Aorta (tissue), 5 donors: ENCODE results near the gene IL25. TPM values are rescaled to one million over a fixed set of nuclear protein-coding genes. Genes with fewer than 3 reads are reported as not detected.
A peak's percentile ranks its signal among the peaks of the same experiment; 100 is the strongest.

Experiments
- ATAC-seq: fragments of 200-7000 bp; cut with Tn5 transposase; one replicate; pipeline ENCODE4 v1.9.1; 2022; ENCODE audit warnings: moderate library complexity; ENCODE audit not compliant: low FRiP score
- DNase-seq, 2 donors: peaks; one replicate each; pipeline ENCODE4 v3.0.0-alpha.2; 2020
- H3K27ac ChIP-seq, 2 donors: one replicate each; pipeline ENCODE4 v1.5.1; 2013; ENCODE audit warnings: low read length in 2 of 2, mild to moderate bottlenecking in 2 of 2, moderate library complexity in 2 of 2, control low read depth in 1 of 2, inconsistent platforms in 1 of 2, low read depth in 1 of 2
- H3K27me3 ChIP-seq, 2 donors: one replicate each; pipeline ENCODE4 v1.6.1; 2013; ENCODE audit warnings: control low read depth in 1 of 2, low read length in 1 of 2, mild to moderate bottlenecking in 1 of 2, moderate library complexity in 1 of 2; ENCODE audit not compliant: insufficient read depth in 2 of 2, control insufficient read depth in 1 of 2
- H3K36me3 ChIP-seq, 2 donors: one replicate each; pipeline ENCODE4 v1.6.1; 2013; ENCODE audit warnings: control low read depth in 1 of 2, low read length in 1 of 2, mild to moderate bottlenecking in 1 of 2; ENCODE audit not compliant: insufficient read depth in 2 of 2, control insufficient read depth in 1 of 2
- H3K4me1 ChIP-seq, 2 donors: one replicate each; pipeline ENCODE4 v1.6.1; 2013; ENCODE audit warnings: low read length in 2 of 2, control low read depth in 1 of 2, mild to moderate bottlenecking in 1 of 2, moderate library complexity in 1 of 2; ENCODE audit not compliant: insufficient read depth in 2 of 2, control insufficient read depth in 1 of 2
- H3K4me3 ChIP-seq, 2 donors: one replicate each; pipeline ENCODE4 v1.5.1; 2013; ENCODE audit warnings: low read length in 2 of 2, control low read depth in 1 of 2, mild to moderate bottlenecking in 1 of 2
- H3K9me3 ChIP-seq: one replicate; pipeline ENCODE4 v1.6.1; 2013; ENCODE audit warnings: mild to moderate bottlenecking, low read length; ENCODE audit not compliant: control insufficient read depth
- WGBS, 2 donors: extraction: QIAGEN DNeasy Blood & Tissue Kit; methylation state at CpG; one replicate each; pipeline ENCODE4 v1.1.7; 2013; 5-methylcytosine and 5-hydroxymethylcytosine counted together
- intact Hi-C, 2 donors: fragments of 100-400 bp; cut with DNase I; formaldehyde crosslinking; loops; one replicate each; pipeline versions ENCODE4 v1.14.2 to v1.15.0; 2022
- polyA plus RNA-seq, 2 donors: library from polyadenylated mRNA; stranded (reverse); fragments of 200-250 nt; gene quantifications; one replicate each; pipeline ENCODE4 v1.2.3, GENCODE V29; 2013
- total RNA-seq, 2 donors: library from RNA; stranded (reverse); fragmentation: NEBNext Ultra II Directional; extraction: Animal tissue kit (Norgen Biotek cat#: 25700); gene quantifications; one replicate each; pipeline ENCODE4 v1.2.1, GENCODE V29; 2021
- donor health status: healthy with polysubstance abuse.
- donor health status: Bipolar disorder and iron deficiency.
- donor health status: DM: no; HTN: no; CAD: no.
- donor health status: DM: no; HTN: no; CAD: no.
- donor health status: DM: yes; HTN: yes; CAD: no.

The IL25 gene
- total and polyA plus RNA-seq, 4 donors: not detected

GRCh38 chr14:23358553-23359166, 13.9 kb upstream of the IL25 start:
- no peak overlapping the region for H3K4me3 ChIP-seq
- no peaks in the 10 kb centered on the region for H3K27me3 ChIP-seq
- 85 to 89% methylated on average over 12 of the region's 12 CpGs for WGBS, 2 donors
- H3K36me3 ChIP-seq: peaks cover 0 to 3% of the 10 kb centered on the region in 2 donors
- intact Hi-C loops: loop anchor here in 1 of 2 donors (10.0 kb wide), 1 partner anchor 106 kb away; the partner anchor contains the start of gene NGDN
- DNase-seq (peak in 1 of 2 donors; percentile 53), ATAC-seq (no peak)
- H3K4me1 ChIP-seq: no peaks in the 10 kb centered on the region
- no peaks in the 10 kb centered on the region for H3K9me3 ChIP-seq
- no peak overlapping the region for H3K27ac ChIP-seq

- Histone ChIP-seq H3K9me3 (no peaks in the 10 kb centered on the region), H3K27me3 (no peaks in the 10 kb centered on the region), H3K4me3 (no peak overlapping the region), H3K4me1 (no peaks in the 10 kb centered on the region), H3K27ac (no peak overlapping the region), H3K36me3 (peaks cover 0 to 3% of the 10 kb centered on the region in 2 donors)
- WGBS, 2 donors: 82 to 83% methylated on average over 10 to 11 of the region's 11 CpGs
- peak in 1 of 2 donors; percentile 39 for DNase-seq
- intact Hi-C loops: loop anchor here in 1 of 2 donors (10.0 kb wide), 1 partner anchor 106 kb away; the partner anchor contains the start of gene NGDN
- ATAC-seq: no peak
These were observed 13.4 kb upstream of the IL25 start for GRCh38 chr14:23359167-23359626.

GRCh38 chr14:23359722-23360447, 12.7 kb upstream of the IL25 start:
- 85 to 86% methylated on average over 22 of the region's 22 CpGs for WGBS, 2 donors
- no peaks in the 10 kb centered on the region for H3K4me1 ChIP-seq

GRCh38 chr14:23360496-23360895, 12.1 kb upstream of the IL25 start:
- no peak for ATAC-seq
- H3K4me1 ChIP-seq: no peaks in the 10 kb centered on the region

More at GRCh38 chr14:23359722-23360447, 12.7 kb upstream of the IL25 start:
- H3K27ac ChIP-seq: no peak overlapping the region
- H3K4me3 ChIP-seq: no peak overlapping the region
- DNase-seq (peak in 1 of 2 donors; percentile 51), ATAC-seq (no peak)
- intact Hi-C loops: loop anchor here in 1 of 2 donors (10.0 kb wide), 1 partner anchor 105 kb away; the partner anchor contains the start of gene NGDN
- H3K9me3 ChIP-seq: no peaks in the 10 kb centered on the region
- H3K36me3 ChIP-seq: peaks cover 0 to 3% of the 10 kb centered on the region in 2 donors
- no peaks in the 10 kb centered on the region for H3K27me3 ChIP-seq

GRCh38 chr14:23361320-23361719, 11.3 kb upstream of the IL25 start:
- intact Hi-C loops: no loop called here
- DNase-seq (no peak), ATAC-seq (no peak)
- H3K4me3 ChIP-seq: no peak overlapping the region
- peaks cover 0 to 3% of the 10 kb centered on the region in 2 donors for H3K36me3 ChIP-seq
- H3K9me3 ChIP-seq: no peaks in the 10 kb centered on the region
- no peaks in the 10 kb centered on the region for H3K4me1 ChIP-seq
- no peaks in the 10 kb centered on the region for H3K27me3 ChIP-seq
- no peak overlapping the region for H3K27ac ChIP-seq

More at GRCh38 chr14:23360496-23360895, 12.1 kb upstream of the IL25 start:
- Histone ChIP-seq H3K27ac (no peak overlapping the region), H3K36me3 (peaks cover 0 to 3% of the 10 kb centered on the region in 2 donors), H3K27me3 (no peaks in the 10 kb centered on the region), H3K4me3 (no peak overlapping the region), H3K9me3 (no peaks in the 10 kb centered on the region)
- no peak for DNase-seq
- intact Hi-C loops: no loop called here
- WGBS, 2 donors: 52 to 56% methylated on average over 11 of the region's 11 CpGs

- no peak for ATAC-seq
- intact Hi-C loops: no loop called here
These were observed 10.8 kb upstream of the IL25 start for GRCh38 chr14:23361763-23362162.

GRCh38 chr14:23362200-23362599, 10.4 kb upstream of the IL25 start:
- no peak overlapping the region for H3K27ac ChIP-seq
- peaks cover 0 to 1% of the 10 kb centered on the region in 2 donors for H3K36me3 ChIP-seq
- H3K9me3 ChIP-seq: no peaks in the 10 kb centered on the region
- H3K4me1 ChIP-seq: no peaks in the 10 kb centered on the region
- ATAC-seq (no peak), DNase-seq (no peak)
- intact Hi-C loops: no loop called here
- H3K4me3 ChIP-seq: no peak overlapping the region
- WGBS, 2 donors: 40 to 45% methylated on average over 3 of the region's 3 CpGs
- H3K27me3 ChIP-seq: no peaks in the 10 kb centered on the region

More at GRCh38 chr14:23361763-23362162, 10.8 kb upstream of the IL25 start:
- no peak for DNase-seq
- Histone ChIP-seq H3K9me3 (no peaks in the 10 kb centered on the region), H3K27ac (no peak overlapping the region), H3K4me1 (no peaks in the 10 kb centered on the region), H3K36me3 (peaks cover 0 to 3% of the 10 kb centered on the region in 2 donors), H3K27me3 (no peaks in the 10 kb centered on the region), H3K4me3 (no peak overlapping the region)
- 72 to 81% methylated on average over 6 of the region's 6 CpGs for WGBS, 2 donors

GRCh38 chr14:23364164-23365035, 8.2 kb upstream of the IL25 start:
- no peaks in the 10 kb centered on the region for H3K4me1 ChIP-seq
- DNase-seq (peak in 1 of 2 donors; percentile 77), ATAC-seq (peak; percentile 35)
- no peaks in the 10 kb centered on the region for H3K27me3 ChIP-seq
- intact Hi-C loops: loop anchor here in 1 of 2 donors (1.0 to 5.0 kb wide), 2 partner anchors 10 to 42 kb away; partner anchors contain the start of gene PABPN1
- peak overlapping the region; percentile 49 to 78 for H3K27ac ChIP-seq
- 1 to 4% methylated on average over 19 to 21 of the region's 21 CpGs for WGBS, 2 donors
- H3K36me3 ChIP-seq: no peaks in the 10 kb centered on the region
- H3K9me3 ChIP-seq: no peaks in the 10 kb centered on the region
- peak overlapping the region; percentile 59 to 72 for H3K4me3 ChIP-seq
